UCSD-AML1 (cell line): Measurements from ENCODE around the gene MEIS2.

ENCODE experiments used
- DNase-seq: peaks from one replicate; lab custom pipeline; 2025; ENCODE audit not compliant: unreplicated experiment; lab: John Stamatoyannopoulos, UW

MEIS2 gene

DNA sequence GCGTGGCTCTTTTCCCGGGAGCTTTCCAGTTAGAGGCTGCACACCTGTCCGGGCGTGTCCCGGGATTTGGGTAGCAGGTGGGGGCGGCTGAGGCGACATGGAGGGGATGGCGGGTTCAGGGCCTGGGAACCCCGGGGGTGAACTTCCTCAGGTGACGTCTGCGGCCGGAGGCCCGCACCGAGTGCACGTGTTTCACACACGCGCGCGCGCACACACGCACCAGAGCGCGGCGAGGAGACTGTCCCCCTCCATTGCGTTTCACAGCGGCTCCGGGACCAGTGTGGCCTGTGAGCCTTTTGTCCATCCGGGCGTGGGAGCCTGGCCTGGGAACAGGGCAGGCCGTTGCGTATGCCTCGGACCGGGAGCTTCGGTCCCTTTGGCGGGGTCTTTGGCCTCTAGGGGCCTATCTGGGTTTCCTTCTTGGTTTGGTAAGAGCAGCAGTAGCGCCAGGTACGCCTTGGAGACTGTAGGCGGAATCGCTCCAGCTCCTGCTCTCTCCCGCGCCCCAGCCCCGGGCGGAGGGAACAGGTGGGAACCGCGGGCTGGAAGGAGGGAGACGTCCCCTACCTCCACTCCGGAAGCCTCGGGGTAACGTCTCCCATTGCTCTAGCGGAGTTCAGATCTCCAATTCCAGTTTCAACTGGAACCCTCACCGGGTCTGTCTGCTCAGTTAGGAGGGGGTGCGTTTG is 220.0 kb downstream of the MEIS2 start:
- no peak for DNase-seq

DNA sequence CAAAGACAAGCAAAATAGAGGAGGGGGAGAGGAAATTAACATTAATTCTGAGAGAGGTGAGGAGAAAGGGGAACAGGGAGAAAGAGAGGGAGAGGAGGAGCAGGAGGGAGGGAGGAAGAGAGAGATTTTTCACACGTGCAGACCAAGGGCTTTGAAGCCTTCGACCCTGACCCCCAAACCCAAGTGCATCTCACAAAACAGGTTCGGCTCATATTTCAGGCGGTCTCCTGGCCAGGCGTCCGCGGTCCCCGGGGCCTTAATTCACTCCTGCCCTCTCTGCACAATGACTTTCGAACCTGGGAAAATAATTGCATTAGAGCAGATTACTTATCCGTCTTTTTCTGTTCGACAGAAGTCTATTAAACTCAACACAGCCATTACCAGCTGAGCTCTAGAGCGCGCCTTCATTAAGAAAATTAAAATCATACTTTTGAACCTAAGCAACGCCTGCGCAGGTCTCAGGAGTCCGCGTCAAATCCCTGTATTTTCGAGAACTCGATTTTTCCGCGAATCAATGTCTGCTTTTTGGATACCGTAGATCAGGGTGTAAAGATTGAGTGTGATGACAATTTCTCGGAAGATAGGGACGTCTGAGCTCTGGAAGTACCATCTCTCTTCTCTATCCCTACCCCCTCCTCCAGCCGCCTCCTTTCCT is 220.7 kb downstream of the MEIS2 start:
- no peak for DNase-seq

DNA sequence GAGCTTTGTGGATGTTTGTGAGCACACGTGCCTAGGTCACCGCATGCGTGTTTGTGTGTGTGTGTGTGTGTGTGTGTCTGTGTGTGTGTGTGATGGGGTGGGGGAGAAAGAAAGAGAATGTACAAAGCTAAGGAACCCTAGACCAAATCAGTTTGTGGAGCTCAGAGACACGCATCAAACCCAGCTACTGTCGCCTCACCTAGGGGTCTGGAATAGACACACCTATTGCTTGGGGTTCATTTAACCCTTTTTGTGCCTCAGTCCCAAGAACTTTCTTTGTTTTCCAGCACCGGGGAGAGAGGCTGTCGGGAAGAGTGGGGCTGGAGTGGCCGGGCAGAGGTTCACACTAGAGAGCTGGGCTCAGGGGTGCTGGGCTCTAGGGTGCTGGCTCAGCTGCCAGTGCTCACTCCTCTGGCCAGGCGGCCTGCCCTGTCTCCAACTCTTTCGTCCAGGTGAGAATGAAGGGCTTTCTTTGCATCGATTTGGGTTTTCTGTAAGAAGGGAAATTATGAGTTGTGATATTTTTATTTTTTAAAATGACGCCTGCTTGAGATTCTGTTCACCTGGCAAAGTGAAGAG is 221.6 kb downstream of the MEIS2 start:
- no peak for DNase-seq

DNA sequence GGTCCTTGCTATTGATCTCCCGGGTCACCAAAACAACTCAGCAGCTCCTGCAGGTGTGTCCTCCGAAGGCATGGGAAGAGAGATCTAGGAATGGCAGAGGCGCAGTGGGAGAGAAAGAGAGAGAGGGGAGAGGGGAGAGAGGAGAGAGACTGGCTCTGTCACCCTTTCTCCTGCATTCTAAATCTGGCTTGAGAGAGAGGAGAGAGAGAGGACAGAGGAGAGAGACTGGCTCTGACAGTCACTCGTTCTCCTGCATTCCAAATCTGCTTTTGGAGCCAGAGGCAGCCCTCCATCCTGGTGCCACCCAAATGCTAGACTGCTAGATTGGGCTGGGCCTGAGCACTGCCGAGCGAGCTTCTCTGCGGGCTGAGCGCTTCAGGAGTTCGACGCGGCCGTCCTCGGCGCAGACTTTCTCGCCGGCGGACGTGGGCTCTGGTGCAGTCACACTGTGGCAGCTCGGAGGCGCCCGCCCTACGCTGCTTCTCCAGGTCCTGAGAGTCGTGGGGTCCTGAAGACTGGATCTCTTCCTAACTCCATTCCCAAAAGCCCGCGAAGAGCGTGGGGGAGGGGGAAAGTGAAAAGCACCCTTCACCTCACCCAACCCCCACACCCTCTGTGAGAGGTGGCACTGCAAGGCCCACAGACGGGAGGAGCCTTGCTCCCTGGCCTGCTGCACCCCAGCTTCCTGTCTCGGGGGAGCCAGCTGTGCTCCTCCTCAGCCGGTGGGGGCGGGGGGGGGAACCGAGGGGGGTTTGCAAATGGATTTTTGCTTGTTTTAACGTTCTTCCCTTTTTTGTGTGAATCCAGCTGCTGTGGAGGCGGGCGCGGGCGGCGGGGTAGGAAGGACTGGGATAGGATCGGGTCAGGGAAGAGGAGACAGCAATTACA is 222.3 kb downstream of the MEIS2 start:
- peak; percentile 28 for DNase-seq

DNA sequence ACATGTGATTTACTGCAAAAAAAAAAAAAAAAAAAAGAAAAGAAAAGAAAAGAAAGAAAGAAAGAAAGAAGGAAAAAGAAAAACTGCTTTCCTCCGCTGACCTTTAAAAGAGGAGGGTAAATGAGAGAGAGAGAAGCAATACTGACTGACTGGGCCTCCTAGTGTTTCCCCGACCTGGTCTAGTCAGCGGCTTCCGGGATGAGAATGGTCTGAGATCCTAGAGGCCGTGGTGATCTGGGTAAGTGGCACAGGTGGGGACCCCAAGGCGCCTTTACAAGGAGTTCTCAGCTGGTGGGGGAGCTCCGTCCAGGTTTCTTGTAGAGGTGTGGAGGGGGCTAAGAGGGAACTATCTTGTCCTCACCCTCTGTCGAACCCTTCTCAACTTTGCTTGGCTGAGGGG is 223.1 kb downstream of the MEIS2 start:
- DNase-seq, result no peak

DNA sequence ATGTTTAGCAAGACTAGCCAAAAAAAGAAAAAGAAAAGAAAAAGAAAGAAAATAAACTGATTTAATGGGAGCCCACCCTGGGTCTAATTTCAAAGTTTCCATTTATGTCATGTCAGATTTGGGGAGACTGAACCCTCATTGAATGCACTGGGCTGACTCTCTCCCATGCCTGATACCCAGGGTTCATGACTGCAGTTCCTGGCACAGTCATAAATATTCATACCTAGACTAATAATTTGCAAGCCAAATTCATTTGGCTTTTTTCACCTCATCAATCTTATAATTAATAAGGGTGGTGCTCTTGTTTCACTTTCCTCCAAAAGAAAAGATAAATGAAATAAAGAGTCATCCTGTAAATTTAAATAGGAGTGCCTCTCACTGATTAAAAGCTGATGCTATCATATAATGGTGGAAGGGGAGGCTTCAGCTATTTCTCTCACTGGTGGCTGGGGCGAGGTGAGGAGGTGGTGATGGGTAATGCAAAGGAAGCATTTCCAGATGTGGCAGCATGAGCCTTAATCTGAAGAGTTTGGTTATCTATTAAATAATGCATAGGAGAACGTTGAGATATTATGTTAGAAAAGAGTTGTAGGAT is 224.5 kb downstream of the MEIS2 start:
- no peak for DNase-seq

DNA sequence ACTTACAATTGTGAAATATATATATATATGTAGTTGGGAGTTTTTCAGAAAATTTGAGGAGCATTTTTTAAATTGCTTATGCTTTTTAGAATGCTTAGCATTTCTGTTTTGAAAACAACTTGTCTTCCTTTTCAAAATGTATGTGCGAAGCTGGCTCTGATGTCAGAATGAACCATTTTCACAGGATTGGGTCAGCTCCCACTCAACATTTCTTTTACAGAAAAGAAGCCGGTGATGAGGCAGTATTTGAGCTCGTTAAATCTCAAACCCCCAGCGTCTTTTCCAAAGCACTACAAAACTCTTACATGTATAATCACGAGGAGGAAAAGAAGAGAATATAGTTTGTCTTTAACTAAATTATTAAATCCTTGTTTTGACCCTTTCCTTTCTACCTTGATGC is 225.4 kb downstream of the MEIS2 start:
- DNase-seq, result no peak

DNA sequence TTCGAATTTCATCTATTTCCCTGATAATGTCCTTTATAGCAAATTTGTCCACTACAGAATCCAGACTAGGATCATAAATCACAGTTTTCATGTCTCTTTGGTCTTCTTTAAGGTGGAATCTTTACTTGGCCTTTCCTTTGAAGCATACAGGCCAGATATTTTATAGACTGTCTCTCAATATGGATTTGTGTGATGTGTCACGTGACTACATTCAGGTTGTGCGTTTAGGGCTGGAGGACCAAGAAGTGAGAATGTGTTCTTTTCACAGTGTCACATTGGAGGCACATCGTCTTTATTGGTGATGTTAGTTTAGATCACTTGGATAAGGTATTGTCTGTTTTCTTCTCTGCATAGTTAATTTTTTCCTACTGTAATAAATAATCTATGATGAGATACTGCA is 232.9 kb downstream of the MEIS2 start:
- no peak for DNase-seq

DNA sequence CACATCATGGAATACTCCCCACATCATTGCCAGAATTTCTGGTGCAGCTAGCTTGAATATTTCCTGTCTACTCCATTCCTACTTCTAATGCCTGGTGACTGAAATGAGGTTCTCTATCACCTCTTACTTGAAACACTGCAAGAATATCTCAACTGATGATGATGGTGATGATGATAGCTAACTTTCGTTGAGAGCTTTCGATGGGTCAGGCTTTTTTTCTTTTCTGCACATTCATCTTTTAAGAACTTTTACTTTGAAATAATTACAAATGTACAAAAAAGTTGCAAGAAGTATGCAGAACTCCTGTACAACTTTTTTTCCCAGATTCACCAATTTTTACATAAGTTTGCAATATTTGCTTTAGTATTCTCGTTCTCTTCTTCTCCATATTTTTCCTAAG is 233.5 kb downstream of the MEIS2 start:
- no peak for DNase-seq

DNA sequence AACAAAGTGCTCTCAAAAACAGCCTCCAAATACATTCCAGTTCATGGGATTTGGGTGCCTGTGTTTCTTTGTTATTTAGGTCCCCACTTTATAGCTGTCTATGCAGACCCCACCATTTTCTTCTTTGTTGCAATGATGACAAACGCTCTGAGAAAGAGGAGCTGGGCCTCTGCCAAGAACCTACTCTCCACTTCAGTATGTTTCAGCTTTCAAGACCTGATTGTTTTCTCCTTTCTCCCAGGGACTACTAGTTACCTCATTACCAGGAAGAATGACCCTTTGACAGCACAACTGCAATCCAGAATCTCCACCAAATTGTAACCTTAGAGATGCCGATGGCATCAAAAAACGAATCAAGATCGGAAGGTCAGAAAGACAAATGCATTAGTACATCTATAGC is 236.8 kb downstream of the MEIS2 start:
- no peak for DNase-seq

DNA sequence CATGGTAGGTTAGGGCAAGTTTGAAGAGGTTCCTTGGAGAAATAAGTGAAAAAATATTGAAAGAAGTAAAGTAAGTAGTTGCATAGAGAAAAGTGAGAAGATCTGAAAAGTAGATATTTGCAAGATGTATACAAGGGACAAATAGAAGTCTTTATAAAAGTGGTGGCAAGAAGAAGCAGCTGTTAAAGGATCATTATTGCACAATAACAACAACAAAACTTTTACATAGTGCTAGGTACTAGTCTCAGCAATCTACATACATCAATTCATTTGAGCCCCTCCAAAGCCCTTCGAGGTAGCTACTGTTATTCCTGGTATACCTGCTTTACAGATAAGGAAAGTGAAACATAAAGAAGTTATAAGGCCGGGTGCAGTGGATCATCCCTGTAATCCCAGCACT is 239.6 kb downstream of the MEIS2 start:
- no peak for DNase-seq

DNA sequence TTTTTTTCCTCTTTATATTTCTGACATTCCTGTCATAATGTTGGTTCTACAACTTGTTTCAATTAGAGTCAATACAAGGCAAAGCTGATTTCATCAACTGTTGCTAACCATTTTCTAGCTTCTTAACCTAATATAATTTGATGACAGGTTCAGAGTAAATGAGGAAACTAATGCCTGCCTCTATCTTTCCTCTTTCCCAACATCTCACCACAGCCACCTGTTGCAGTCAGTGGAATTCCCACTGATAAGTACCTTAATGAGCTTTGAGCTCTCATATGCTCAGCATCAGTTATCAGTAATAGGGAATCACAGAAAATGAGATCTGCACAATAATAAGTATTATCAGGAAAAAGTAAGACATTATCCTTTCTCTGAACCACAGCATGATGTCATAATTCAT is 241.9 kb downstream of the MEIS2 start:
- no peak for DNase-seq

DNA sequence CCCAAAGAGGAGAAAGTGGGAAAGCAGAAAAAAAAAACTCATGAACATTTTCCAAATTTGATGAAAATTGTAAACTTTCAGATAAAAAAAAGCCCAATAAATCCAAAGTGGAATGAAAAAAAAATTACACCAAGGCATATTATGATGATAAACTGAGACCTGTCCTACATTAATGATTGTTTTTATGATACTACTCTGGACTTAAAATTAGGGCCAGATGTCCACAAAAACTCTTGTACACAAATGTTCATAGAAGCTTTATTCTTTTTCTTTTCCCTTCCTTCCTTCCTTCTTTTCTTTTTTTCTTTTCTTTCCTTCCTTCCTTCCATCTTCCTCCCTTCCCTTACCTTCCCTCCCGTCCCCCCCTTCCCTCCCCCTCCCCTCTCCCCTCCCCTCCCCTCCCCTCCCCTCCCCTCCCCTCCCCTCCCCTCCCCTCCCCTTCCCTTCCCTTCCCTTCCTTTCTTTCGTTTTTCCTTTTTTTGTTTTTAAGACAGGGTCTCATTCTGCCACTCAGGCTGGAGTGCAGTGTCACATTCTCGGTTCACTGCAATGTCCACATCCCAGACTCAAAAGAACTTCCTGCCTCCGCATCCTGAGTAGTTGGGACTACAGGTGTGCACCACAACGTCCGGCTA is 243.9 kb downstream of the MEIS2 start:
- no peak for DNase-seq

DNA sequence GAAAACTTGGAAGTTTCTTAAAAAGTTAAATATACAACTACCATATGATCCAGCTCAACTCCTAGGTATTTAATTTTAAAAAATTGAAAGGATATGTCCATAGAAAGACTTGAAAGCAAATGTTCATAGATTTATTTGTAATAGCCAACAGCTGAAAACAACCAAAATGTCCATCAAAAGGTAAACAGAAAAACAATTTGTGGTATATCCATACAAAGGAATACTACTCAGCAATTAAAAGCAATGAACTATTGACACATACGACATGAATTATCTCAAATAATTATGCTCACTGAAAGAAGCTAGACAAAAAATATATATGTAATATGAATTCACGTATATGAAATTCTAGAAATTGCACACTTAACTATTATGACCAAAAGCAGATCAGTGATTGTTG is 249.5 kb downstream of the MEIS2 start:
- no peak for DNase-seq

DNA sequence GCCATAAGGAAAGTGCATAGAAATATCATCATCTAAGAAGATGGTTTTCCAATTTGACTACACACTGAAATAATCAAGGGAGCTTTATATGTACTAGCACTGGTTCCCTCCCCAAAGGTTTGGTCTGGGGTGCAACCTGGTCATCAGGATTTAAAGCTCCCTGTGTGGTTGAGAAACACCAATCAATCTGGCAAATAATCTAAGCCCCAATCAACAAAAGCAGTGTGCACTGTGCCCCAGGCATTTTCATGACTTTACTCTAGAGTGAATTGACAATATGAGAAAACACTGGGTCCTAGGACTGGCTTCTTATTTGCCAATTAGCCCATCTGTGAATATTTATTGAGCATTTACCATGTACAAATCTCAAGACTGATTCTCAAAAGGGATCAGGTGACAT is 255.1 kb downstream of the MEIS2 start:
- no peak for DNase-seq

DNA sequence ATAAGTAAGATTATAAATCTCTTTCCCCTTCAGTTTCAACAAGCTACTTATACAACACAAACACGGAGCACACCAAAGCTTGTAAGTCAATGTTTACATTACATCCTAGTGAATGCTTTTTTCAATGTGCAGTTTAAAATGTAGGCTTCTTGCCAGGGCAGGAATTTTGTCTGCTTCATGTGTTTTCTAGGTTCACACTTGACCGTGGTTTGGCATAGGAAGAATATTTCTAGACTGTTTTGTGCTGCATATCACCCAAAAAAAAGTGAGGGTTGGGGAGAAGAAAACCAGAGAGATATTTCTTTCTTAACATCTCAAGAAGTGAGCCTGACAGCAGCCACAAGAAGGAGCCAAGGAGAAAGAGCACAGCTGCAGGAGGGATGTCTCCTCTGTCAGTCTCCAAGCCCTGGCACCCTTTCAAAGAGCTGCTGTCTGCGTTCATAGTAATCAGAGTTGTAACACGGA is 255.8 kb downstream of the MEIS2 start:
- no peak for DNase-seq

DNA sequence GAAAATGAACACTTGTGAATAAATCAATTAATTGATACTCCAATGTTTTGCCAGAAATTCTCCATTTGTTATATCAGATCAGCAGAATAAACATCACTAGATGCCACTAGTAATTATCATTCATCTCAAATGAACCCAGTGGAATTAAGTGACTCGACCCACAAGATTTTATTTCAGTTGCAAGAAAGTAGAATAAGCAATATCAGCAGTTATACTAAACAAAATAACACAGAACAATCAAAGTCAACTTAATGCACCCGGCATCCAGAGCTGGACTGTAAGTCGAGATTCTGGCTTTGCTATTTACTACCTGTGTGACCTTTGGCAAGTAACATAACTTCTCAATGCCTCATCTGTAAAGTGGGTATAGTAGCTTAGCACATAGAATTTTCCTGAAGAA is 256.5 kb downstream of the MEIS2 start:
- no peak for DNase-seq

DNA sequence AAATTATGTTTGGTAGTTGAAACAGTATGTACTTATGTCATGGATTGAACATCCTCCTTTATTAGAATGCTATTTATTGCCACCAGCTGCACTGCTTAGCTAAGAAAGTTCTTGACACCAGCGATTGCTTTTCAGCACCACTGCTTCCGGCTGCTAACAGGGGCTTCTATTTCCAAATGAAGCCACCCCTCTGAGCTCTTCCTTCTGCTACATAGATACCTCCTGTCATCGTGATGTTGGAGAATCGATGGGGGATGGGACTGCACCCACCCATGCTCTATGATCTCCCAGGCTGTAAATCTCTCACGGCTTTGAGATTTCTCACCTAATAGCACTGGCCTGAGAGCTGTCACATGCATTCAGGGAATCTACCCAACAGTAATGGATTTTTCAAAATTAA is 259.2 kb downstream of the MEIS2 start:
- no peak for DNase-seq
